H1 (cell line): Measurements from ENCODE around the gene DUSP7. TPM values are rescaled to one million over a fixed set of nuclear protein-coding genes. Genes with fewer than 3 reads are reported as not detected.

Experiments used
- CTCF ChIA-PET: fragments of 300-600 bp; sonication (Branson Sonifier 250); formaldehyde crosslinking; loops from one replicate; lab custom pipeline; 2021; ENCODE audit not compliant: partially characterized antibody; lab: Charles Lee
- POLR2A ChIA-PET: fragments of 300-600 bp; sonication (Branson Sonifier 250); formaldehyde crosslinking; loops from one replicate; lab custom pipeline; 2021; ENCODE audit warnings: inconsistent platforms; ENCODE audit not compliant: partially characterized antibody; lab: Charles Lee
- DNase-seq, 2 experiments: peaks; one replicate each; pipeline versions ENCODE4 v3.0.0 to v3.0.0-alpha.2; 2010 to 2022; ENCODE audit warnings: low spot score in 2 of 2, low read depth in 1 of 2, mixed read lengths in 1 of 2
- FAIRE-seq: peaks from 2 replicates; lab custom pipeline; 2011; peaks lifted over from hg19 to GRCh38; lab: Jason Lieb, UNC
- H2AFZ ChIP-seq: 2 replicates; pipeline ENCODE4 v1.8.1; 2012; ENCODE audit warnings: low read length, inconsistent platforms
- H2AK5ac ChIP-seq: 2 replicates; pipeline ENCODE4 v1.6.1; 2013; ENCODE audit warnings: low read depth, low read length
- H2BK120ac ChIP-seq: replicated peaks from 2 replicates; pipeline ENCODE3; 2013; ENCODE audit warnings: low read depth, low read length, inconsistent platforms
- H2BK12ac ChIP-seq: 2 replicates; pipeline ENCODE4 v1.6.1; 2013; ENCODE audit warnings: low read depth, low read length
- H2BK15ac ChIP-seq: 2 replicates; pipeline ENCODE4 v1.6.1; 2013; ENCODE audit warnings: low read length
- H2BK20ac ChIP-seq: 2 replicates; pipeline ENCODE4 v1.6.1; 2013; ENCODE audit warnings: low read length
- H2BK5ac ChIP-seq: 2 replicates; pipeline ENCODE4 v1.6.1; 2013; ENCODE audit warnings: low read depth, low read length
- H3K14ac ChIP-seq: 2 replicates; pipeline ENCODE4 v1.6.1; 2013; ENCODE audit warnings: inconsistent platforms; ENCODE audit not compliant: insufficient read length
- H3K18ac ChIP-seq: 2 replicates; pipeline ENCODE4 v1.6.1; 2013; ENCODE audit warnings: low read length; ENCODE audit errors: extremely low read depth
- H3K23ac ChIP-seq: 2 replicates; pipeline ENCODE4 v1.6.1; 2013; ENCODE audit warnings: inconsistent platforms; ENCODE audit not compliant: insufficient read length
- H3K23me2 ChIP-seq: 2 replicates; pipeline ENCODE4 v1.6.1; 2013; ENCODE audit warnings: low read depth, low read length
- H3K27ac ChIP-seq: 2 replicates; pipeline ENCODE4 v1.6.1; 2011; ENCODE audit warnings: low read depth, low read length, inconsistent platforms
- H3K27me3 ChIP-seq, 4 experiments: replicated peaks in 1 of 4; 1 replicate in 1 of 4; 2 replicates in 3 of 4; pipeline versions ENCODE4 v1.6.1 to v1.8.1; 2011 to 2013; ENCODE audit warnings: low read length in 3 of 4, mild to moderate bottlenecking in 3 of 4, inconsistent platforms in 2 of 4, mixed read lengths in 2 of 4, moderate library complexity in 1 of 4; ENCODE audit not compliant: control insufficient read depth in 3 of 4, insufficient read depth in 3 of 4; ENCODE audit errors: extremely low read depth in 1 of 4
- H3K36me3 ChIP-seq, 4 experiments: 2 replicates each; pipeline versions ENCODE4 v1.6.1 to v1.8.1; 2011 to 2013; ENCODE audit warnings: mild to moderate bottlenecking in 4 of 4, low read length in 3 of 4, moderate library complexity in 2 of 4, control low read depth in 1 of 4, inconsistent platforms in 1 of 4; ENCODE audit not compliant: insufficient read depth in 4 of 4, control insufficient read depth in 2 of 4
- H3K4ac ChIP-seq: replicated peaks from 2 replicates; pipeline ENCODE3; 2013; ENCODE audit warnings: low read length, low read depth, mixed read lengths, inconsistent platforms; ENCODE audit not compliant: insufficient read length
- H3K4me1 ChIP-seq, 4 experiments: replicated peaks in 1 of 4; 1 replicate in 1 of 4; 2 replicates in 3 of 4; pipeline versions ENCODE4 v1.6.1 to v1.8.1; 2011 to 2013; ENCODE audit warnings: low read length in 3 of 4, inconsistent platforms in 2 of 4, mixed read lengths in 1 of 4; ENCODE audit not compliant: insufficient read depth in 4 of 4, control insufficient read depth in 3 of 4
- H3K4me2 ChIP-seq, 2 experiments: 2 replicates each; pipeline versions ENCODE4 v1.6.1 to v1.8.1; 2011 to 2013; ENCODE audit warnings: low read depth in 2 of 2, low read length in 2 of 2, control low read depth in 1 of 2, inconsistent platforms in 1 of 2, mild to moderate bottlenecking in 1 of 2; ENCODE audit not compliant: insufficient read depth in 1 of 2
- H3K4me3 ChIP-seq, 4 experiments: fragments of 200-600, 300-600 bp in 1 of 4; sonication (generic), shearing (Covaris generic), sonication (Bioruptor Twin) in 1 of 4; 2 replicates each; pipeline versions ENCODE4 v1.5.1 to v1.8.1; 2011 to 2016; ENCODE audit warnings: low read length in 4 of 4, low read depth in 3 of 4, control low read depth in 2 of 4, inconsistent platforms in 2 of 4, mild to moderate bottlenecking in 2 of 4, mixed read lengths in 1 of 4, moderate library complexity in 1 of 4; ENCODE audit not compliant: insufficient read depth in 2 of 4; ENCODE audit errors: extremely low read depth in 1 of 4
- H3K56ac ChIP-seq: replicated peaks from 2 replicates; pipeline ENCODE3; 2013; ENCODE audit warnings: low read depth, mild to moderate bottlenecking, mixed read lengths, low read length, inconsistent platforms; ENCODE audit not compliant: insufficient read length
- H3K79me1 ChIP-seq: 2 replicates; pipeline ENCODE4 v1.6.1; 2013; ENCODE audit warnings: low read depth, low read length, control low read depth
- H3K79me2 ChIP-seq, 2 experiments: 2 replicates each; pipeline versions ENCODE4 v1.6.1 to v1.8.1; 2012 to 2013; ENCODE audit warnings: low read length in 2 of 2, mild to moderate bottlenecking in 2 of 2, inconsistent platforms in 1 of 2; ENCODE audit not compliant: insufficient read depth in 2 of 2, control insufficient read depth in 1 of 2
- H3K9ac ChIP-seq, 4 experiments: replicated peaks in 1 of 4; 1 replicate in 1 of 4; 2 replicates in 3 of 4; pipeline versions ENCODE4 v1.6.1 to v1.8.1; 2011 to 2013; ENCODE audit warnings: low read depth in 3 of 4, low read length in 3 of 4, control low read depth in 2 of 4, mild to moderate bottlenecking in 2 of 4, moderate library complexity in 2 of 4, inconsistent platforms in 1 of 4; ENCODE audit errors: extremely low read depth in 1 of 4
- H3K9me3 ChIP-seq, 2 experiments: 2 replicates each; pipeline versions ENCODE4 v1.6.1 to v1.8.1; 2012 to 2013; ENCODE audit warnings: mild to moderate bottlenecking in 2 of 2, moderate library complexity in 2 of 2, control low read depth in 1 of 2, inconsistent platforms in 1 of 2, low read depth in 1 of 2, low read length in 1 of 2, mixed read lengths in 1 of 2; ENCODE audit not compliant: insufficient read depth in 2 of 2
- H4K20me1 ChIP-seq, 2 experiments: replicated peaks in 1 of 2; 2 replicates each; pipeline versions ENCODE3 to v1.8.1; 2011 to 2013; ENCODE audit warnings: inconsistent platforms in 2 of 2, low read length in 2 of 2, mild to moderate bottlenecking in 1 of 2; ENCODE audit not compliant: insufficient read depth in 2 of 2, control insufficient read depth in 1 of 2
- H4K5ac ChIP-seq: 2 replicates; pipeline ENCODE4 v1.6.1; 2013; ENCODE audit warnings: low read length, low read depth, mixed read lengths, inconsistent platforms; ENCODE audit not compliant: insufficient read length
- H4K8ac ChIP-seq: 2 replicates; pipeline ENCODE4 v1.8.0; 2013; ENCODE audit warnings: mild to moderate bottlenecking, moderate library complexity, low read length, inconsistent platforms; ENCODE audit not compliant: insufficient read depth; ENCODE audit errors: extremely low read depth
- H4K91ac ChIP-seq: replicated peaks from 2 replicates; pipeline ENCODE3; 2013; ENCODE audit warnings: low read length, mixed read lengths, inconsistent platforms; ENCODE audit not compliant: insufficient read length
- CTCF ChIP-seq, 3 experiments: IDR thresholded peaks; 1 replicate in 2 of 3; 2 replicates in 1 of 3; pipeline versions ENCODE4 v1.5.1 to v1.6.1; 2011; ENCODE audit warnings: low read length in 3 of 3, mild to moderate bottlenecking in 3 of 3, inconsistent platforms in 2 of 3, low read depth in 1 of 3, moderate library complexity in 1 of 3; ENCODE audit not compliant: insufficient read depth in 1 of 3; ENCODE audit errors: control extremely low read depth in 1 of 3
- FOSL1 ChIP-seq: IDR thresholded peaks from 2 replicates; pipeline ENCODE4 v1.6.1; 2011; ENCODE audit warnings: mild to moderate bottlenecking, low read depth, low read length, moderate library complexity; ENCODE audit not compliant: insufficient read depth
- GABPA ChIP-seq: IDR thresholded peaks from 2 replicates; pipeline ENCODE4 v1.6.1; 2011; ENCODE audit warnings: mild to moderate bottlenecking, low read length, moderate library complexity, borderline replicate concordance; ENCODE audit not compliant: insufficient read depth
- POLR2A ChIP-seq, 2 experiments: IDR thresholded peaks; 1 replicate in 1 of 2; 2 replicates in 1 of 2; pipeline ENCODE4 v1.6.1; 2011; ENCODE audit warnings: low read depth in 2 of 2, low read length in 2 of 2, mild to moderate bottlenecking in 2 of 2; ENCODE audit errors: control extremely low read depth in 1 of 2
- RAD21 ChIP-seq, 2 experiments: IDR thresholded peaks in 1 of 2; conservative IDR thresholded peaks in 1 of 2; 2 replicates each; pipeline ENCODE4 v1.6.1; 2011; ENCODE audit warnings: low read depth in 2 of 2, low read length in 2 of 2, improper control_type of control experiment in 1 of 2, inconsistent platforms in 1 of 2, mild to moderate bottlenecking in 1 of 2, moderate library complexity in 1 of 2
- SIN3A ChIP-seq, 2 experiments: IDR thresholded peaks in 1 of 2; conservative IDR thresholded peaks in 1 of 2; 2 replicates each; pipeline ENCODE4 v1.6.1; 2011 to 2012; ENCODE audit warnings: low read length in 2 of 2, improper control_type of control experiment in 1 of 2, low read depth in 1 of 2, mild to moderate bottlenecking in 1 of 2
- WGBS, 2 experiments: shearing (Covaris generic) in 1 of 2; methylation state at CpG; one replicate each; pipeline versions ENCODE4 v1.1.6 to v1.1.7; 2013 to 2015; ENCODE audit warnings: low lambda C conversion rate in 2 of 2, mixed read lengths in 2 of 2, inconsistent platforms in 1 of 2, low coverage in 1 of 2, missing lambda C conversion rate in 1 of 2; ENCODE audit not compliant: insufficient replicate concordance in 2 of 2, insufficient coverage in 1 of 2, insufficient read length in 1 of 2; ENCODE audit errors: extremely low coverage in 1 of 2, missing lambda C conversion rate in 1 of 2; 5-methylcytosine and 5-hydroxymethylcytosine counted together
- polyA plus RNA-seq, 7 experiments: library from polyadenylated mRNA; depleted of rRNA in 3 of 7; stranded (reverse) in 5 of 7; unstranded in 2 of 7; fragments of >200 nt in 5 of 7; fragments of 200-250 nt in 2 of 7; gene quantifications; 1 replicate in 5 of 7; 2 replicates in 1 of 7; 4 replicates in 1 of 7; pipeline versions ENCODE4 v1.2.1 to v1.2.3, GENCODE V29; 2011 to 2013; ENCODE audit warnings: missing spikeins in 2 of 7, mixed read lengths in 2 of 7
- total RNA-seq: library from RNA; stranded (reverse); fragmentation: NEBNext Ultra II Directional; extraction: Animal tissue kit (Norgen Biotek cat#: 25700); gene quantifications from 2 replicates; pipeline ENCODE4 v1.2.1, GENCODE V29; 2021

Gene DUSP7
- total and polyA plus RNA-seq, 2 of the 8 experiments (the other 6 are each of a cell fraction or from before 2014, with no cell fraction given) = 19.4 to 24.9 TPM

DNA sequence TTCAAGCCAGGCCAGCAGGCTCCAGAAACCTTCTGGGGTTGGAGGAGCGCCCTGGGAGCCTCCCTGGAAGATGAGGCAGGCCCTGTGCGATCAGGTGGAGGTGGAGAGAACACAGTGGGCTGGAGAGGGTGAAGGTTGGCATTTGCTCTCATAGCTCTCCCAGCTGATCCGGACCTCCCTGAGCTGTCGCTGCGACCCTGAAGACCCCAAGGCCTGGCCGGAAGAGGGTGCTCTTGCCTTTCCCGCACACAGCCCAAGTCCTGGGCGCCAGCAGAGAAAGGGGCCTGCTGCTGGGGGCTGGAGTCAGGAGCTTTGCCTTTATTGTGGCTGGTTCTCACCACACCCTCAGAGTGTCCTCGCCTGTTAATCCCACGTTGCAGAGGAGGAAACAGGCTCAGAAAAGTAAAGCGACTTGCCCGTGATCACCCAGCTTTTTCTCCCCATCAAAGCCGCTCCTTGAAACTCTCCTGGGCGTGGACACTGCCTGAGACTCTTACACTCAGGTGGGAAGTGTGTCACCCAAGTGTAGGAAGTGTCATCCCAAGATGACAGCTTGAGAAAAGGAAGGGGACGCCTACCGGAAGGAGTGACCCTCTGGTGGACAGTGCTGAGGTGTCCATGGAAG lies 52.1 kb downstream of the DUSP7 start:
- no peak overlapping the region for H3K23ac ChIP-seq
- H2BK15ac ChIP-seq = peak overlapping the region; percentile 31; the same call in 1 of the 2 replicates
- H2BK20ac ChIP-seq = peak overlapping the region; percentile 66
- TF ChIP-seq CTCF (IDR thresholded peaks at IDR 0.05; ENCODE audit: control extremely low read depth in 1 of 3, insufficient read depth in 1 of 3, low read depth in 1 of 3, low read length in 3 of 3) = peak in 2 of 3 experiments; percentile 87 to 93; a peak in 3 of 4 replicates
- TF ChIP-seq RAD21 (IDR thresholded peaks at IDR 0.05 in 1 of 2, conservative IDR thresholded peaks at IDR 0.05 in 1 of 2; ENCODE audit: low read depth in 2 of 2, low read length in 2 of 2) = peak; percentile 92 to 94
- TF ChIP-seq FOSL1 = no peak
- TF ChIP-seq SIN3A (conservative IDR thresholded peaks at IDR 0.05 in 1 of 2, IDR thresholded peaks at IDR 0.05 in 1 of 2; ENCODE audit: low read depth in 1 of 2, low read length in 2 of 2) = peak in 1 of 2 experiments; percentile 55; a peak in 1 of 4 replicates
- no peak for TF ChIP-seq POLR2A (IDR thresholded peaks at IDR 0.05; ENCODE audit: control extremely low read depth in 1 of 2, low read depth in 2 of 2, low read length in 2 of 2)
- TF ChIP-seq GABPA = 0 out of 2 replicates have a peak, but pooled peaks have one; percentile 69
- H2BK5ac ChIP-seq = no peak overlapping the region
- H3K18ac ChIP-seq = no peak overlapping the region; the same call in 1 of the 2 replicates
- H3K4me3 ChIP-seq = no peak overlapping the region
- H3K56ac ChIP-seq = no peak overlapping the region
- H2BK12ac ChIP-seq = peak overlapping the region; percentile 94; the same call in 1 of the 2 replicates
- no peak overlapping the region for H4K5ac ChIP-seq
- no peak overlapping the region for H2AFZ ChIP-seq
- H3K23me2 ChIP-seq = peaks cover 3% of the 10 kb centered on the region; the same call in 1 of the 2 replicates
- H2BK120ac ChIP-seq = peak overlapping the region; percentile 38
- H3K79me1 ChIP-seq = no peaks in the 10 kb centered on the region
- no peaks in the 10 kb centered on the region for H3K36me3 ChIP-seq
- 41% methylated on average over 16 of the region's 16 CpGs; no CpG with 5 or more reads in 1 of the 2 experiments for WGBS, 2 experiments
- H3K4me1 ChIP-seq = peaks cover 8 to 48% (median 34%) of the 10 kb centered on the region in 4 experiments
- no peak overlapping the region for H3K9ac ChIP-seq
- no peaks in the 10 kb centered on the region for H4K20me1 ChIP-seq
- FAIRE-seq (no peak), DNase-seq (peak in 1 of 2 experiments; percentile 76)
- H4K8ac ChIP-seq = no peak overlapping the region
- H3K27ac ChIP-seq = no peak overlapping the region
- no peaks in the 10 kb centered on the region; a peak in 2 of 7 replicates for H3K27me3 ChIP-seq
- H3K4me2 ChIP-seq = no peak overlapping the region
- POLR2A ChIA-PET = interaction anchor here (0.8 to 7.2 kb wide), 13 partner anchors 10 to 143 kb away, joined by 3 to 95 read pairs (median 4); partner anchors contain the start of genes DUSP7 and RPL29
- CTCF ChIA-PET = interaction anchor here (0.6 to 24.7 kb wide), 48 partner anchors 8 to 383 kb away, joined by 3 to 984 read pairs (median 5); partner anchors contain the start of genes ABHD14B, ACY1, DUSP7 and RPL29
- no peaks in the 10 kb centered on the region for H3K9me3 ChIP-seq
- no peak overlapping the region for H4K91ac ChIP-seq
- H3K4ac ChIP-seq = no peak overlapping the region
- no peak overlapping the region; the same call in 1 of the 2 replicates for H2AK5ac ChIP-seq
- H3K14ac ChIP-seq = no peak overlapping the region
- no peaks in the 10 kb centered on the region for H3K79me2 ChIP-seq
